Anterior cingulate cortex (tissue), 58 donors: Measurements from ENCODE around the gene MCM6.

Experiments used
- DNase-seq, 58 donors: peaks; one replicate each; lab custom pipeline; 2025; lab: John Stamatoyannopoulos, UW

MCM6 gene

DNA sequence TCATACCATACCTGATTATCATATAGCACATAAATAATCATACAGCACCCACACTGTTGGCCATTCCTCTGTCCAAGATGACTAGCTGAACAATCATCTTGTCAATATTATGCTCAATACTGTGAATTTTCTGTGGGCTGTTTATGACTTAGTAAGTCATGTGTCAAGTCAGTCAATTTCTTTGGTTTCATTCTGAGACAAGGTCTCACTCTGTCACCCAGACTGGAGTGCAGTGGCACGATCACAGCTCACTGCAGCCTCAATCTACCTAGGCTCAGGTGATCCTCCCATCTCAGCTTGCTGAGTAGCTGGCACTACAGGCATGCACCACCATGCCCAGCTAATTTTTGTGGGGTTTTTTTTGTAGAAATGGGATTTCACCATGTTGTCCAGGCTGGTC lies 5.7 kb downstream of the MCM6 start:
- DNase-seq = no peak

DNA sequence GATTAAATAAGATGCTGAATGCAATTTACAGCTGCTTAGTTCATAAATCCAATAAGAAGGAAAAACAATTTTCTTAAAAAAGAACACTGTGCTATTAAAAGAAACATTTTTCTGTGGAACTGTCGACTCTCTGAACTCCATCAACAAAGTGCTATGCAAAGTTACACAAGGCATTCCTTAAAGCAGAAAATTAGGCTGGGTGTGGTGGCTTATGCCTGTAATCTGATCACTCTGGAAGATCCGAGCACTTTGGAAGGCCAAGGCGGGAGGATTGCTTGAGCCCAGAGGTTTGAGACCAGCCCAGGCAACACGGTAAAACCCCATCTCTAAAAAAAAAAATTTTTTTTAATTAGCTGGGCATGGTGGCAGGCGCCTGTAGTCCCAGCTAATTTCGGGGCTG lies 13.0 kb downstream of the MCM6 start:
- DNase-seq = no peak

DNA sequence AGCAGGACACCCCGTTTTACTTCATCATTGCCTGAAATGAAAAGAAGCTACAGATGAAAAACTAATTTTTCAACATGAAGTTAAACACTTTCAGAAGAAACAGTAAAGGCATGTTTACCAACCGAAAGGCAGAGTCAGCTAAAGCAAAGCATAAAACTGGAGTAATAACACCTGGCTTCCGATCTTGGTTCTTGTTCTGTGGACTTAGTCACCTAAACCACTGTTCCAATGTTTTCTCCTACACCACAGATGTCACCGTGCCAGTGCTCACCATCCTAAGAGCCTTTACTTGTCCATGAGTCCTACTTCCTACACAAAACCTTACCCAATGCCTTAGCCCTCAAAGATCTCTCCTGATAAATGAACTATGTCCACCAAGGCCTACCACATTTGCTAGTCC lies 13.5 kb downstream of the MCM6 start:
- no peak for DNase-seq

DNA sequence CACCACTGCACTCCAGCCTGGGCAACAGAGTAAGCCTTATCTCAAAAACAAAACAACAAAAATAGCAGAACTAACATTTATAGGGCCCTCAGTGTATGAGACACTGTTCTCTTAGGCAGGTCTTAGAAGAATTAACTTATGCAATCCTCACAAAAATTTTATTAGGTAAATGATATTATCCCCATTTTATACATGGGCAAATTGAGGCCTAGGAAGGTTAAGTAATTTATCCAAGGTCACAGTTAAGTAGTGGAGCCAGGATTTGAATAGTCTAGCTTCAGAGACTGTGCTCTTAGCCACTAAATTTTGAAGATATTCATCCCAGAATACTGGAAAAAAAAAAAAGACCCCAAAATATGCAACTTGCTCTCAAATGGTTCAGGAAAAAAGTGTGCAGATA lies 22.8 kb downstream of the MCM6 start:
- no peak for DNase-seq

DNA sequence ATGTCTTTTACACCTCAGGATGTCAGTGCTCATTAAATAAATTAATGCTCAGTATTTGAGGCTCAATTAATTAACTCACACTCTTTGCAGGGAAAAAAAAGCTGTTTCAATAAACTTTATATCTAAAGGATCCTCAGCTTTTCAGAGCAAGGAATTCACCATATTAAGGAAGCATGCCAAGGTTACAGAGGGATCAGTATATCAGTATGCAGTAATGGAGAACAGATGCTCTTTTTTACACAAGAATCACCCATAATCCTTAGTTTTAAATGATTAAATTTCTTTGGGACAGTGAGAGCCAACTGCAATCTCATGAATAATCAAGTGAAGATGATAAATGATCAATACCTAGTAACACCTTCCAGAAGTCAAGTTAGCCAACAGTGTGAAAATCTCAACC lies 24.4 kb downstream of the MCM6 start:
- DNase-seq = no peak

DNA sequence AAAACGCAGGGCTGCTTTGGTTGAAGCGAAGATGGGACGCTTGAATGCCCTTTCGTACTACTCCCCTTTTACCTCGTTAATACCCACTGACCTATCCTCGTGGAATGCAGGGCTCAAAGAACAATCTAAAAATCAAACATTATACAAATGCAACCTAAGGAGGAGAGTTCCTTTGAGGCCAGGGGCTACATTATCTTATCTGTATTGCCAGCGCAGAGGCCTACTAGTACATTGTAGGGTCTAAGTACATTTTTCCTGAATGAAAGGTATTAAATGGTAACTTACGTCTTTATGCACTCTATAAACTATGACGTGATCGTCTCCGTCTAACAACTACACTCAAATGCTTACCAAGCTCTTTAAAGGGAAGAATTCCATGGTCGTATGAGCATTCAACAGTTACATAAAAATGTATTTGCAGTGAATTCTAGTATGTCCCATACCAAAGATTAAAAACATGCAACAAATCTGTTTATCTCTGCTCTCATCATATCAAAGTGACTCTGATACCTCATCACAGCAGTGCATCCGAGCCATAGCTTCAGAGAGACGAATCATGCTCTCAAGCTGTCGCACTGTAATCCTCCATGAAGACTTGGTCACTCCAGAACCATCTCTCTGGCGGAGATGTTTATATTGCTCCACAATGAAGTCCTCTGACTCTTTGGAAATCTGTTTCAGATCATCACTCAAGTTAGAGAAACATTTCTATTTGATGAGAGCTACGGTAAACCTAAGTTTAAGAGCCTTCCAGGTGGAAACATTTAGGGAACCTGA lies 25.2 kb downstream of the MCM6 start:
- DNase-seq = no peak

DNA sequence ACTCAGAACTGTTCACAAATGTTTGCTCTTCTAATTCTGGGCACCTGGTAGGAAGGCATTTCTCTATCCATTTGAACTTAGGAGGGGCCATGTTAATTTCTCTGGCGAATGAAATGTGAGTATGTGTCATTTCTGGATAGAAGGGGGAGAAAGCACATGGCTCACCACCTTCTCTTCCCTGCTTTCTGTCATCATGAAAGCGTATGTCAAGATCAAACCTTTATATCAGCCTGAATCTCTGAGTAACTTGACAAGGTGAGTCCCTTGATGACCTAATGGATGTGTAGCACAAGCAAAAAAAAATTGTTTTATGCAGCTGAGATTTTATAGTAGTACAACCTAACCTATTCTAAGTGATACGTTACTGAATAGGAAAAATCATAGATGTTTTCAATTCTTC lies 27.2 kb downstream of the MCM6 start:
- DNase-seq = no peak

DNA sequence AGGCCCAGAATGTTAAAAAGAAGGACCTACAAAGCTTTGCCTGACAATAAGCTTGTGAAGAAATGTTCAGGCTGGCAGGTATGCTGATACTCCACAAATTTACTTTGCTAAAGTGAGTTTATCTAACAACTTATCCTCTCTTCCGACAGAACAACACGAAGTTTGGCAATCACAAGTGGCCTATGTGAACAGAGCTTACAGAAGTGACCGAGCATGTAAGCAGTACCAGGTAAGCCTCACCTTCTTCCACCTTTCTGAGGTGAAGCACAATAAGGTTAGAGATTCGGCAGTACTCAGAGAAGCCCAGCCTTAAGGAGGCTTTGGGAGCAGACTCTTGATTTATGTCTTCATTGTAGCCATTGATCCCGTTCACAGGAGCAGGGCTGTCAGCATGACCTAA lies 30.2 kb downstream of the MCM6 start:
- DNase-seq = no peak

DNA sequence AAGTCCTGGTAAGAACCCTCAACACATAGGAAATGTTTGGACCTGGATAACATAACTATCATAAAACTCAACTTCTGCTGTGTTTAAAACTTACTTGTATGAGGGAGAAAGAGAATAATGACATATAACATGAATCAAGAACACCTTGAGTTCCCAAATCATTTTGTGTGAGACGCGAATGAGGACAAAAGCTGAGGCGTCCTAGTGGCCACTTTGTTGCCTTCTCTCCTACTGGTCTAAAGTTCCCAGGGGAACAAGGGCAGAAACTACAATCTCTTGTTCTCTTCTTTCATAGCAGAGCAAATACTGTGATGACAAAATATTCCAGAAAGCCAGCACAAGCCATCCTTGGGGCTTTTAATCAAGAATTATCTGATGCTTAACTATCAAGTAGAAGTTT lies 31.0 kb downstream of the MCM6 start:
- no peak for DNase-seq

DNA sequence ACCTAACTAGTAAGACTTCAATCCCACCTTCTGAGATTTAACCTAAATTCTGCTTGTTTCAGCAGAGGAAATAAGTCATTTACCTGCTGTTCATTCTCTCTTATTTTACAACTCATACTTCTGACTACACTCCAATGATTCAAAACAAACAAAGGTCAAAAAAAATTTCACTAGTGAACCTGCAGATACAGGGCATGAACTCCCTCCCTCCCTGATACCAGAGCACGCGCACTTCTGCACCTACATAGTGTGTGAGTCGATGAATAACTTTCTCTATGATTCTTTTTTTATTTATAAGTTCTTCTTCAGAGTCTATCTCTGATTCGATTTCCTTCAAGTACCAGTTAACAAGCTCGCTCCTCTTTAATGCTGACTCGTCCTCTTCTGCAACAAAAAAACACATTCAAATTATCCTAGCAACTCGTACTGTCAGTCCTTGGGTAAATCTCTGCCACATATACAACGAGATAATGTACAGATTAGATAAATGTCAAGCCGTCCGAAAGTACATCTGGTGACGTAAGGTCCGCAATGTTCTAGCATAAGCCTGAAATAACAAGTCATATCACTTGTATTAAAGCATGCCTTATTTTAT lies 31.8 kb downstream of the MCM6 start:
- no peak for DNase-seq

DNA sequence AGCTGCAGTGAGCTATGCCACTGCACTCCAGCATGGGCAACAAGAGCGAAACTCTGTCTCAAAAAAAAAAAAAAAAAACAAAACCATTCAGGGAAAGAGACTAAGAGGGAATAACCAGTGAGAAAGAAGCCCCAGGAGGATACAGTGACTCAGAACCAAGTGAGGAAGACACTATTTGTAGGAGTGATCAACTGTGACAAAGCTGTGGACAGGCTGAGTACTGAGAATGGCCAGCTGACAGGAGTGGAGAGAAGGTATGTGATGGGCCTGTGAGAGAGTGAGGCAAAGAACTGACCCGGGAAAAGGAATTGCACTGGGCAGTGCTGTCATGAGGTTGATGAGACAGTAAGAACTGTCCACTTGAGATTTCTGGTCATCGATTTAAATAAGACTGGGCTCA lies 32.6 kb downstream of the MCM6 start:
- DNase-seq = no peak

DNA sequence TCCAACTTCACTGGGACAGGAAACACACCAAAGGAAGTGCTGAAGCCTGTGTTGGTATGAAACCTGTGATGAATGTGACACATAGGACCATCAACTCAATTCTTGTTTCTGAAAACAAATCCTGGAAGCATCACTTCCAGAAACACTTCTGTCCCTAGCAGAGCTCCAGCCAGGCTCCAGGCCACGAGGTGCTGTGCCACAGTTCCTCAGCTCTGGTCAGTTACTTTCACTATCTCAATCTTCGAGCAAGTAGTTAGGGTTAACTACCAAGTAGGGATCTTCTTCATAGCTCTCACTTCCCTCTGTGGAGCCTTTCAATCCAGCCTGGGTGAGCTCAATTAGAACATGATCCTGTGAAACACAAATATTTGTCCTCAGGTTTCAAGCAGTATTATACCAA lies 35.6 kb downstream of the MCM6 start:
- peak in 1 of 58 donors; percentile 2 for DNase-seq

DNA sequence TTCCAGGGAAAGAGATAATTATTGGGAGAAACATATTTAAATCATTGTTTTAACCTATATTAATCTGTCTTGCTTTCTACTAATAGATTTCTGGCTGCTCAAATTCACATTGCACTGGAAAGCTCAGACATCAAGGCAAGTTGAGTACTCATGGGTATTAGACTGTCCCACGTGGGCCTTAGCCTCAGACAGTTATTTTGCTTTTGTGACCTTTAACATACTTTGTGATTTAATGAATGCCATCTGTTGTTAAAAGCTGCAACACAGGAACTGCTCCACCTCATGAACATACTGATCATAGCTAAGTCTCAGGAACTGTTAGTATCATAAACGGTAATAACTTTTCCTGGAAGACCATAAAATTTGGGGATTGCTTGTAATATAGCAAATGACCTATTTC lies 36.5 kb downstream of the MCM6 start:
- DNase-seq = no peak

DNA sequence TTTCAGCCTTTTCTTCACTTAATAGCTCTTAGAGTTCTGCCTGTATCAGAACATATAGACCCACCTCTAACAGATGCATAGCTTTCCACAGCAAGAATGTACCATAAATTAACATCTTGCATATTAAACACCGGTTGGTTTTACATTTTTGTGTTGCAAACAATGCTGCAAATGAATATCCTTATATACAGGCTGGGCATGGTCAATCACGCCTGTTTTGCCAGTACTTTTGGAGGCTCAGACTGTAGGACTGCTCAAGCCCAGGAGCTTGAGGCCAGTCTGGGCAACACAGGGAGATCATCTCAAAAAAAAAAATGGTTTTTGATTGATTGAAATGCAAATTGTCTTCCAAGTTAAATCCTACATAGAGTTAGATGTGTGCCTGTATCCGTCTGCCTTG lies 37.7 kb downstream of the MCM6 start:
- DNase-seq = no peak

DNA sequence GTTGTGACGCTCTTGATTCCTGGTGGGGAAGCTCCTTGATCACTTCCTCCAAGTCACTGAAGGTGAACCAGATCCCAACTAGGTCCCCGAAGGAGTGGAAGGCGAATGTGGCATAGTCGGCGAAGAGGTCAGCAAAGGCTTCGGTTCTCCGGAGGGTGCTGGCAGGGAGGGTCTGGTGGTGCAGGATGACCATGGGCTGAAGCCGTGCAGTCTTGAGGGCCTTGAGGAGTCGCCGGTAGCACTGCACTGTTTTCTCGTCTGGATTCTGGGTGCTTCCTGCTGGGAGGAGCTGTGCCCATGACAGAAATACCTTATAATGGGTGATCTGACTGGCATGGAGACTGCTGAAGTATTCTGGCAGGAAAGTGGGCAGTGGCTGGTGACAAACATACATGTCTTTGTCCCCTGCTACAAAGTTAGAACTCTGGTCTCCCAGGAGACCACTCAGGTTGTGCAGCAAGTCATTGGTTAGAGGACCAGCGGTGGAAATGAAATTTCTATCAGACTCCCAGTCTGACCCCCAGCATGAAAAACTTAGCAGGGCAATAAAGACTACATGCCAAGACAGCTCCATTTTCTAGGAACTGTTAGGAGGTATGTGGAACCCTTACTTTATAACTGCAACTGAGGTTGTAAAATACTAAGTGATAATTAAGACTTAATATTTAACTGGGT lies 39.5 kb downstream of the MCM6 start, which contains the start of gene LCT:
TSS of gene LCT (minus strand) at position 589 of the 675 bp plus-strand sequence. CDS start at position 574, 15 bp downstream.
- DNase-seq = no peak

DNA sequence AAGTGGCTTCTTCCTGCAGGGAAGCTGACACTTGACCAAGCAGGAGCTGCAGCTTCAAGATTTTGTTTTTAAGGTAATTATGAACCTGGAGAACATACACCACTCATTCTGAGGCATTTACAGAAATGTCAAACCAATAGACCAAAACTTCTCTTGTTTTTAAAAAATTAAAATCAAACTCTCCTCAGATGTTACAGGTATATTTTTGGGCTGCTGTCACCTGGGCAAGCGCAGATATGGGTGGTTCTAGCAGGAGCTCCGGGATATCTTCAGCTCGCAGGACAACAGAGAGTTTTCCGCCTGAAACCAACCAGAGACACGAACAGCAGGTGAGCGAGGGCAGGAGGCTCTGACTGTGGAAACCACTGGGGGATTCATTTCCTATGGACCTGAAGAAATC lies 43.4 kb downstream of the MCM6 start:
- no peak for DNase-seq

DNA sequence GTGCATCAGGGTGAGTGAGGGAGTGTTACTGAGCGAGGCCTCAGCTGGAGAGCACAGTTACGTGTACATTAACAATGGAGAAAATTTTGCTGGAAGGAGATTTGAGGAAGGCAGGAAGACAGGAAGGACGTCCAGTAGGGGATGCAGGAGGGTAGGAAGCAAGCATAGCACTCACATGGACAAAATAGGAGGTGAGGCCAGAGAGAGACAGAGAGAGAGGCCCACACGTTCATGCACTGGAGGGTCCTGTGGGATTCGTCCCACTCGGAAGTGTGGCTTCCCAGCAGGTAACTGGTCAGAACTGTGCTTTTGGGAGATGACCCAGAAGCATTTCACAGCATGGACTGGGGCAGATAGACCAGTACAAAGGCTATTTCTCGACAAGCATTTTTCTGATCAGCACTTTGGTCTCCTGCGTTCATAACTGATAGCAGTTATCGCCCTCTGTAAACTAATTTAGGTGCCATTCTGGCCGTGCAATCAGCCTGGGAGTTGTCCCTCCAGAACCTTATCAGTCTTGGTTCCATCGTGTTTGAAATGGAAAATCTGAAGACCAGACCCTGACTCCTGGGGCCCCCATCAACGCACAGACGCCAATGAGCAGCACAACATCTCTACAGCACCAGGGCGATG lies 44.9 kb downstream of the MCM6 start:
- no peak for DNase-seq

DNA sequence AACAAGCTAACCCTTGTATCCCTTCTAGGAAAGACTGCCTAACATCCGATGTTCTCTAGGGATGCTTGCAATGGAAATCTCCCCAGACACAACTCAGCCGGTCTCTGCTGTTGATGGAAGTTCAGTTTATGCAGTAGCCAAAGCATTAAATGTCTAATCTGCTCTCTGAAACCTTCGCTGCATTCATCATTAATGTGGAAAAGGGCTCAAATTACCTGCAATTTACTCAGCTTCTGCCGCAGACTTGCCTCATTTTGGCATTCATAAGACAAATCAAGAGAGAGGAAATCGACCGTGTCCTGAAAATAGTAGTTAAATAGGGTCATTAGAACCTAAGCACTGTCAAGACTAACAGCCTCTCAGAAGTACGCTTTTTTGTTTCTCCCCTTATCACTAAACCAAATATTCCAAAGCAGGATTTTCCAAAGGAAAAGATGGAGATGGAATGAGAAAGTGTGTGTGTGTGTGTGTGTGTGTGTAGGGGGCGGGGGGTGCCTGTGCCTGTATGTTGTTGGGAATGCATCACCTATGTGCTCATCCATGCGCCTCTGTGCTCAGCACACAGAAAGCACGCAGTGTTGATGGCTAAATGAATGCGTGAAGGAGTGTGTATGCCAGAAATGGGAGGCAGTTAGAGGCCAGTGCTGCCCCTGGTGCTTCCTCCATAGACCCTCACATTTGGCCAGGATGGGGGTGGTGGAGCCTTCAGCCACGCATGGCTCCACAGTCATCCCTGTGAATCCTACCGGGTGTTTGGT lies 46.7 kb downstream of the MCM6 start:
- DNase-seq = no peak

DNA sequence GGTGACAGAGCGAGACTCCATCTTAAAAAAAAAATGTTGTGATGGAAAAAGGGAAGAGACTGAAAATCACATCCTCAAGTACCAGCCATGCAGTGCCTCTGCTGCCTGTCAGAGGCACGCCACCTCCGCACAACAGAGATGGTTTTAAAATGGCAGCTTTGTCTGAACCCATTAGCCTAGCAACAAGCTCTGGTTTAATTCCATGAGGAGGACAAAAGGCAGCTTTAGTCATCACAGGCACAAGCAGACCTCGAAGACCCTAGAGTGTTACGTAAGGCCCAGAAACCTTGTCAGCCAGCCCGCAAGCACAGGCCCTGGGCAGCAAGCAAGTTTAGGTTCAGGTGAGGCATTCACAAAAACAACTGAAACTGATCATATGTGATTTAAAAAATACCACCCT lies 49.7 kb downstream of the MCM6 start:
- DNase-seq = no peak

DNA sequence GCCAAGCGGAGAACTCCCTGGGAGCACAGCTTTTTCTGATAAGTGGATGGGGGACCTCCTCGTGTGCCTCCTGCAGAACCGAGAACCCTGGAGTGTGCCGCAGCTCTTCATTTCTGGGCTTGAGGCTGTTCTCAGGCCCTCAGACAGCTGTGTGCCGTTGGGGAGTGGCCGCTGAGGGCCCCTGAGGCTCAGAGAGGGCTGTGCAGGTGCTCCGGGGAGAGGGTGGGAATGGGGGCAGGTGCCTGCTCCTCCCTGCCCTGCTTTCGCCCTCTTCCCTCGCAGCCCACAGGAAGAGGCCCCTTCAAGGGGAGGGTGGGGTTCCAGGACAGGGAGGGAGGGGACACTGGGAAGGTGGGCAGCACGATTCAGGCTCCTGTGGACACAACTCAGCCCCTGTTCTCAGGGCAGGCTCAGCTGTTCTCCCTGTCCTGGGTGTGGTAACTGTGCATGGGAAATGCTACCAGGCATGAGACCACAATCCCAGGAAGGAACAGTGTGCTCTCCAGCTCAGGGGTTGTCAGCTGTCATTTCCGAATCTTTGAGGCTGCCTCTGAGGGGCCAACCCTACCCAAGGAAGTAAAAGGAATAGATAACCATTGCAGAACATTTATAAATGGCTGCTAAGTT lies 50.6 kb downstream of the MCM6 start:
- no peak for DNase-seq
